Choroid plexus epithelial cell (primary cell): Measurements from ENCODE around the gene STK16.

Experiments used
- DNase-seq: peaks from one replicate; pipeline ENCODE4 v3.0.0-alpha.2; 2010; ENCODE audit warnings: low read depth
- H3K4me3 ChIP-seq: 2 replicates; pipeline ENCODE4 v1.5.1; 2011; ENCODE audit warnings: low read depth, mild to moderate bottlenecking, control low read depth, low read length, moderate library complexity
- CTCF ChIP-seq: conservative IDR thresholded peaks from 2 replicates; pipeline ENCODE4 v1.5.1; 2011; ENCODE audit warnings: low read depth, mild to moderate bottlenecking, control low read depth, inconsistent platforms, low read length, moderate library complexity

The STK16 gene

GRCh38 chr2:219266886-219267285 lies 21.6 kb downstream of the STK16 start:
- H3K4me3 ChIP-seq, result no peak overlapping the region
- no peak for TF ChIP-seq CTCF
- DNase-seq, result no peak

- DNase-seq, result no peak
These were observed 23.0 kb downstream of the STK16 start for GRCh38 chr2:219268294-219268693.

GRCh38 chr2:219269362-219270054 lies 24.2 kb downstream of the STK16 start:
- no peak for DNase-seq
- no peak overlapping the region for H3K4me3 ChIP-seq
- no peak for TF ChIP-seq CTCF

More at GRCh38 chr2:219268294-219268693, 23.0 kb downstream of the STK16 start:
- no peak for TF ChIP-seq CTCF
- H3K4me3 ChIP-seq, result no peak overlapping the region

- H3K4me3 ChIP-seq, result no peak overlapping the region
- no peak for DNase-seq
- TF ChIP-seq CTCF, result no peak
These were observed 24.7 kb downstream of the STK16 start for GRCh38 chr2:219270055-219270372.

GRCh38 chr2:219271021-219271420 lies 25.7 kb downstream of the STK16 start:
- no peak for DNase-seq
- H3K4me3 ChIP-seq, result no peak overlapping the region

GRCh38 chr2:219272356-219272755 lies 27.1 kb downstream of the STK16 start:
- DNase-seq, result no peak
- H3K4me3 ChIP-seq, result no peak overlapping the region
- no peak for TF ChIP-seq CTCF

More at GRCh38 chr2:219271021-219271420, 25.7 kb downstream of the STK16 start:
- no peak for TF ChIP-seq CTCF

- H3K4me3 ChIP-seq, result no peak overlapping the region
- DNase-seq, result no peak
These were observed 27.7 kb downstream of the STK16 start for GRCh38 chr2:219272995-219273394.

More at GRCh38 chr2:219272995-219273394, 27.7 kb downstream of the STK16 start:
- no peak for TF ChIP-seq CTCF
